Measurements from ENCODE around the gene SH2D5. TPM values are rescaled to one million over a fixed set of nuclear protein-coding genes. Genes with fewer than 3 reads are reported as not detected.

The SH2D5 gene
- total RNA-seq, 3 donors from 2014 or later = under 0.01 to 0.29 TPM; not detected in 1

- no peaks in the 10 kb centered on the region for H3K4me1 ChIP-seq
- H3K36me3 ChIP-seq = peaks cover 20% of the 10 kb centered on the region
- intact Hi-C loops (cut with DNase I; ENCODE audit: low total_unique reads) = no loop called here
- no peaks in the 10 kb centered on the region for H3K9me3 ChIP-seq
- H3K27ac ChIP-seq = no peak overlapping the region
- H3K4me3 ChIP-seq = no peak overlapping the region
- no peak for TF ChIP-seq POLR2A (IDR thresholded peaks at IDR 0.05)
- no peak for TF ChIP-seq POLR2AphosphoS5 (IDR thresholded peaks at IDR 0.05)
- H3K27me3 ChIP-seq = no peaks in the 10 kb centered on the region
- DNase-seq (ENCODE audit: low spot score in 2 of 2) = no peak
Measured at GRCh38 chr1:20763417-20763816, 30.9 kb upstream of the SH2D5 start.

- Histone ChIP-seq H3K9me3 (no peaks in the 10 kb centered on the region), H3K27me3 (no peaks in the 10 kb centered on the region), H3K4me1 (no peaks in the 10 kb centered on the region), H3K27ac (no peak overlapping the region), H3K36me3 (peaks cover 23% of the 10 kb centered on the region), H3K4me3 (no peak overlapping the region)
- intact Hi-C loops (cut with DNase I; ENCODE audit: low total_unique reads) = no loop called here
- TF ChIP-seq POLR2A (IDR thresholded peaks at IDR 0.05) (no peak), CTCF (IDR thresholded peaks at IDR 0.05) (no peak), POLR2AphosphoS5 (IDR thresholded peaks at IDR 0.05) (no peak)
- DNase-seq (ENCODE audit: low spot score in 2 of 2) = no peak
Measured at GRCh38 chr1:20760322-20760721, 27.8 kb upstream of the SH2D5 start.

GRCh38 chr1:20753589-20753988 lies 21.1 kb upstream of the SH2D5 start:
- no peak for DNase-seq (ENCODE audit: low spot score in 2 of 2)
- no peaks in the 10 kb centered on the region for H3K4me1 ChIP-seq
- peaks cover 3% of the 10 kb centered on the region for H3K36me3 ChIP-seq
- H3K27me3 ChIP-seq = no peaks in the 10 kb centered on the region
- no peaks in the 10 kb centered on the region for H3K9me3 ChIP-seq
- TF ChIP-seq CTCF (IDR thresholded peaks at IDR 0.05) (no peak), POLR2AphosphoS5 (IDR thresholded peaks at IDR 0.05) (no peak)
- no peak overlapping the region for H3K27ac ChIP-seq
- intact Hi-C loops (cut with DNase I; ENCODE audit: low total_unique reads) = no loop called here
- no peak overlapping the region for H3K4me3 ChIP-seq

- intact Hi-C loops (cut with DNase I; ENCODE audit: low total_unique reads) = no loop called here
- H3K27ac ChIP-seq = no peak overlapping the region
- no peaks in the 10 kb centered on the region for H3K9me3 ChIP-seq
- peaks cover 3% of the 10 kb centered on the region for H3K36me3 ChIP-seq
- H3K4me3 ChIP-seq = no peak overlapping the region
- H3K4me1 ChIP-seq = no peaks in the 10 kb centered on the region
- no peak for TF ChIP-seq CTCF (IDR thresholded peaks at IDR 0.05)
- no peak for TF ChIP-seq POLR2A (IDR thresholded peaks at IDR 0.05)
- TF ChIP-seq POLR2AphosphoS5 (IDR thresholded peaks at IDR 0.05) = no peak
- no peaks in the 10 kb centered on the region for H3K27me3 ChIP-seq
- no peak for DNase-seq (ENCODE audit: low spot score in 2 of 2)
Measured at GRCh38 chr1:20751462-20751990, 19.0 kb upstream of the SH2D5 start.

DNA sequence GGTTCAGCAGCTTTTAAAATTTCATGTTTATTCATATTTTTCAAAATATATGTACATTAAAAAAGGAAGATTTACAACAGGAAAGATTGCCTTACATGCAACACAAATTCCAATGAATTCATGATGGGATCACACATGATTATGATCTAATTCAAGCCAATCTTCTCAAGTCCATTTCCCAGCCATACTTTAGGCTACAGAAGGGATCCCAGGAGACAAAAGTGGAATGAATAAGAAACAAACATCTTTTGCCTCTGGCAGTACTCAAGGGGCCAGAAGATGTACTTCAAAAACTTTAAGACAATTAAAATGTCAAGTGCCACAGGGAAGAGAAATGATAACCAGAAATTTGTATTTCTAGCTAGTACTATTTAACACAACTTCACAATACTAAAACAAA lies 10.2 kb upstream of the SH2D5 start:
- intact Hi-C loops (cut with DNase I; ENCODE audit: low total_unique reads) = no loop called here
- no peaks in the 10 kb centered on the region for H3K9me3 ChIP-seq
- no peaks in the 10 kb centered on the region for H3K4me1 ChIP-seq
- no peak for TF ChIP-seq CTCF (IDR thresholded peaks at IDR 0.05)
- no peak for TF ChIP-seq POLR2A (IDR thresholded peaks at IDR 0.05)
- TF ChIP-seq POLR2AphosphoS5 (IDR thresholded peaks at IDR 0.05) = no peak
- no peak for DNase-seq (ENCODE audit: low spot score in 2 of 2)
- no peaks in the 10 kb centered on the region for H3K27me3 ChIP-seq
- H3K27ac ChIP-seq = no peak overlapping the region
- peaks cover 3% of the 10 kb centered on the region for H3K36me3 ChIP-seq
- H3K4me3 ChIP-seq = no peak overlapping the region

DNA sequence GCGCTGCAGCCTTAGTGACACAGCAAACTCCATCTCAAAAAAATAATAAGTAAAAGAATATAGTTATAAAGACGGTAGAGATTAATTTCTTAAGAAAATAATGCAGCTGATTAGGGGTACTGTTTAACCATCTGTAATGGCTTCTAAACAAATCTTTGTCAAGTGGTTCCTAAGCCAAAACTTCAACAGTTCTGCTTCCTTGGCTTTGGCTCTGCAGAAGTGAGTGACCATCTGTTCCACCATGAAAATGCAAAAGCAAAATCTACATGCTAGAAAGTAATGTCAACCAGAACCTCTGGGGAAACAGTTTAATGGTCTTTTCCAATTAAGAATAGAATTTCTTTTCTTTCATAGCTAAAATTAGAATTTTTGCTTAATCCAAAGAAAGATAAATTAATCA lies 8.3 kb upstream of the SH2D5 start:
- Histone ChIP-seq H3K36me3 (peaks cover 3% of the 10 kb centered on the region), H3K27me3 (no peaks in the 10 kb centered on the region)
- TF ChIP-seq POLR2AphosphoS5 (IDR thresholded peaks at IDR 0.05) (no peak), CTCF (IDR thresholded peaks at IDR 0.05) (no peak), POLR2A (IDR thresholded peaks at IDR 0.05) (no peak)

More for the DNA sequence above, 8.3 kb upstream of the SH2D5 start:
- H3K4me3 ChIP-seq = no peak overlapping the region
- H3K9me3 ChIP-seq = no peaks in the 10 kb centered on the region
- no peak overlapping the region for H3K27ac ChIP-seq
- no peaks in the 10 kb centered on the region for H3K4me1 ChIP-seq
- intact Hi-C loops (cut with DNase I; ENCODE audit: low total_unique reads) = no loop called here
- DNase-seq (ENCODE audit: low spot score in 2 of 2) = no peak
